Effector memory CD4-positive, alpha-beta T cell (primary cell): ENCODE results near the gene CNGB1.

ENCODE experiments used
- DNase-seq, 3 donors: peaks; one replicate each; pipeline ENCODE4 v3.0.0-alpha.2; 2020
- H3K27ac ChIP-seq: 2 replicates; pipeline ENCODE4 v1.7.0; 2013; ENCODE audit warnings: mild to moderate bottlenecking, low read length, moderate library complexity; ENCODE audit not compliant: insufficient read depth, poor library complexity, severe bottlenecking
- H3K27me3 ChIP-seq: replicated peaks from 2 replicates; pipeline ENCODE4 v1.7.0; 2013; ENCODE audit warnings: mild to moderate bottlenecking, low read length; ENCODE audit not compliant: insufficient read depth, control insufficient read depth, poor library complexity, severe bottlenecking
- H3K36me3 ChIP-seq: 2 replicates; pipeline ENCODE4 v1.7.0; 2013; ENCODE audit warnings: mild to moderate bottlenecking, low read length, moderate library complexity; ENCODE audit not compliant: control insufficient read depth, insufficient read depth
- H3K4me1 ChIP-seq: 2 replicates; pipeline ENCODE4 v1.7.0; 2013; ENCODE audit warnings: low read length, mild to moderate bottlenecking; ENCODE audit not compliant: control insufficient read depth, insufficient read depth, poor library complexity, severe bottlenecking
- H3K4me3 ChIP-seq: 2 replicates; pipeline ENCODE4 v1.7.0; 2013; ENCODE audit warnings: low read length, low read depth, mild to moderate bottlenecking; ENCODE audit not compliant: insufficient read depth, poor library complexity, severe bottlenecking
- H3K9me3 ChIP-seq: 2 replicates; pipeline ENCODE4 v1.7.0; 2013; ENCODE audit warnings: mild to moderate bottlenecking, low read length, moderate library complexity; ENCODE audit not compliant: control insufficient read depth

CNGB1 gene

GRCh38 chr16:57892041-57892440, 78.9 kb downstream of the CNGB1 start:
- H3K27me3 ChIP-seq: peaks cover 2% of the 10 kb centered on the region
- no peak overlapping the region for H3K27ac ChIP-seq
- H3K4me3 ChIP-seq: no peak overlapping the region
- H3K9me3 ChIP-seq: no peaks in the 10 kb centered on the region
- H3K4me1 ChIP-seq: no peaks in the 10 kb centered on the region
- no peak for DNase-seq
- H3K36me3 ChIP-seq: no peaks in the 10 kb centered on the region

DNA sequence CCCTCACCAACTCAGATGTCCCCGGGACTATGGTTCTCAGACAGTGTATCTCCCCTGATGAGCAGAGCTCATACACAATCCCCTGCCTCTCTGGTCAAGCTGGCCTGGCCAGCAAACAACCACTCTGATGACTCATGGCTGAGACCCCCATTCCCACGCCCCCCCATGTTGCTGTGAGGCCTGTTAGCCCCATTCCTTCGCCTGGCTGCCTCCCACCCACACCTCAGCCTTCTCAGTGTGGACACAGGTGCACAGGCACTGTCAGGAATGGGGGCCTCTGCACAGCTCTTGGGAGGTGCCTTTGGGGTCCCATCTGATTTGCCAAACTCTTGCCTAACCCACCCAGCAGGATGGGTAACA, 80.2 kb downstream of the CNGB1 start:
- H3K36me3 ChIP-seq: no peaks in the 10 kb centered on the region
- no peak overlapping the region for H3K27ac ChIP-seq
- peaks cover 2% of the 10 kb centered on the region for H3K27me3 ChIP-seq
- no peaks in the 10 kb centered on the region for H3K4me1 ChIP-seq
- H3K9me3 ChIP-seq: no peaks in the 10 kb centered on the region
- no peak overlapping the region for H3K4me3 ChIP-seq
- no peak for DNase-seq

- DNase-seq: no peak
- H3K27me3 ChIP-seq: peaks cover 2% of the 10 kb centered on the region
- H3K36me3 ChIP-seq: no peaks in the 10 kb centered on the region
- H3K4me3 ChIP-seq: no peak overlapping the region
- no peaks in the 10 kb centered on the region for H3K9me3 ChIP-seq
- H3K27ac ChIP-seq: no peak overlapping the region
- H3K4me1 ChIP-seq: no peaks in the 10 kb centered on the region
Measured at GRCh38 chr16:57889960-57890751, 80.8 kb downstream of the CNGB1 start.

GRCh38 chr16:57889522-57889921, 81.4 kb downstream of the CNGB1 start:
- no peak for DNase-seq
- Histone ChIP-seq H3K4me3 (no peak overlapping the region), H3K27ac (no peak overlapping the region), H3K4me1 (no peaks in the 10 kb centered on the region), H3K36me3 (no peaks in the 10 kb centered on the region), H3K9me3 (no peaks in the 10 kb centered on the region), H3K27me3 (peaks cover 5% of the 10 kb centered on the region)

DNA sequence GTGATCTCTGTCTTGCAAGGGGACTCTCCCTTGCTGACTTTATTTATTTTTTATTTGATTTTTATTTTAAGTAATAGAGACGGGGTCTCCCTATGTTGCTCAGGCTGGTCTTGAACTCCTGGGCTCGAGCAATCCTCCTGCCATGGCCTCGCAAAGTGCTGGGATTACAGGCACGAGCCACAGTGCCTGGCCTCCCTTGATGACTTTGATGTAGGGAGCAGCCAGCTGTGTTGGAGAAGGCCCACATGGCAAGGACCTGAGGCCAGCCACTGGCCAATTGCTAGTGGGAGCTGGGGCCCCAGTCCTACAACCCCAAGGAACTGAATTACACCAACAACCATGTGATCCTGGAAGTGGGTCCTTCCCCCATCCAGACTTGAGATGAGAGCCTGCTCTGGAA, 81.8 kb downstream of the CNGB1 start:
- Histone ChIP-seq H3K4me3 (no peak overlapping the region), H3K27ac (no peak overlapping the region), H3K9me3 (no peaks in the 10 kb centered on the region), H3K27me3 (peaks cover 9% of the 10 kb centered on the region), H3K4me1 (no peaks in the 10 kb centered on the region), H3K36me3 (no peaks in the 10 kb centered on the region)
- DNase-seq: no peak

DNA sequence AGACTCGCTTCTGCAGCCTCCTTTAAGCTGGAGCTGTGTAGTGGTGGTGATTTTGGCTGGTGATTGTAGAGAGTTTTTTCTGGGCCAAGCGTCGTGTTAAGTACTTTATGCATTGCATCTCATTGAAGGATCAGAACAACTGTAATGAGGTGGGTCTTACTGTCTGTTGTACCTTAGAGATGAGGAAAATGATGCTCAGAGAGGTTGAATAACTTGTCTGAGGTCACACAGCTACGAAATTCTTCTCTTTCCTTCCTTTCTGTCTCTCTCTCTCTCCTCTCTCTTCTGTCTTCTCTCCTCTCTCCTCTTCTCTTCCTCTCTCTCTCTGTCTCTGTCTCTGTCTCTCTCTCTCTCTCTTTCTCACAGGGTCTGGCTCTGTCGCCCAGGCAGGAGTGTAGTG, 82.8 kb downstream of the CNGB1 start:
- Histone ChIP-seq H3K4me1 (no peaks in the 10 kb centered on the region), H3K36me3 (no peaks in the 10 kb centered on the region), H3K9me3 (no peaks in the 10 kb centered on the region), H3K27me3 (peaks cover 11% of the 10 kb centered on the region), H3K4me3 (no peak overlapping the region), H3K27ac (no peak overlapping the region)
- DNase-seq: no peak

- Histone ChIP-seq H3K9me3 (no peaks in the 10 kb centered on the region), H3K4me1 (no peaks in the 10 kb centered on the region), H3K27ac (no peak overlapping the region), H3K27me3 (peaks cover 11% of the 10 kb centered on the region), H3K36me3 (no peaks in the 10 kb centered on the region), H3K4me3 (no peak overlapping the region)
- no peak for DNase-seq
Measured at GRCh38 chr16:57887711-57888110, 83.2 kb downstream of the CNGB1 start.

GRCh38 chr16:57886427-57886826, 84.5 kb downstream of the CNGB1 start:
- Histone ChIP-seq H3K27me3 (peaks cover 11% of the 10 kb centered on the region), H3K4me3 (no peak overlapping the region)

GRCh38 chr16:57884655-57885133, 86.2 kb downstream of the CNGB1 start:
- Histone ChIP-seq H3K9me3 (no peaks in the 10 kb centered on the region), H3K27ac (no peak overlapping the region), H3K36me3 (no peaks in the 10 kb centered on the region), H3K27me3 (peaks cover 11% of the 10 kb centered on the region), H3K4me1 (no peaks in the 10 kb centered on the region), H3K4me3 (no peak overlapping the region)
- DNase-seq: no peak

More at GRCh38 chr16:57886427-57886826, 84.5 kb downstream of the CNGB1 start:
- Histone ChIP-seq H3K27ac (no peak overlapping the region), H3K4me1 (no peaks in the 10 kb centered on the region), H3K36me3 (no peaks in the 10 kb centered on the region), H3K9me3 (no peaks in the 10 kb centered on the region)
- DNase-seq: no peak

DNA sequence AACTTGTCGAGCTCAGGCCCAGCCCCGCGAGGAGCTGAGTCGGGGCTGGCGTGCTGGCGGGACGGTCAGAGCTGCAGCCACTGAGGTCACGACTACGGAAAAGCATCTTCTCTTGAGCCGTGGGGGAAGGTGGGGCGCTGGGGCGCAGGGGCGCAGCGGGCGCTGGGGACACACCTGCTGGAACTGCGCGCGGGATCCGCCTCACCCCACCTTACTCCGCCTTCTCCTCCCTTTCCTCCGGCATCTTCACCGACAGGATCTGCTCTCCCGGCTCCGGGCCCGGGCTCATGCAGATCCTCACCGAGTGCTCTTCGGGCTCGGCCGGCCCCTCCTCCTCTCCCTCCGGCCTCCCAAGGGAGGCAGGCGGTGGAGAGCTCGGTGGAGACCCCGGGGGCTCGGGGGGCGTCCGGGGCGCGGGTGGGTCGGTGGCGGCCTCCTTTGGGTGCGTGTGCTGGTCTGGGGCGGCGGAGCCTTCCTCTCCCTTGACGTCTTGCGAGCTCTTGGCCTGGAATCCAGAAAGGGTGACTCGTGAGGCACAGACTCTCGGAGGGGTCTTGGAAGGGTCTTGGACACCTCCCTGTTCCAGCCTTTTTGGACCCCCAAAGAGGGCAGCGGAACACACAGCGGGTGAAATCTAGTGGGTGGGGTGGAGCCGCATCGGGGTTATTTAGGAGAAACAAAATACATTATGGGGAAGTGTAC, 86.8 kb downstream of the CNGB1 start:
- Histone ChIP-seq H3K27ac (no peak overlapping the region), H3K9me3 (no peaks in the 10 kb centered on the region), H3K4me3 (no peak overlapping the region), H3K36me3 (no peaks in the 10 kb centered on the region), H3K27me3 (peaks cover 11% of the 10 kb centered on the region), H3K4me1 (no peaks in the 10 kb centered on the region)
- DNase-seq: no peak
